ENCODE results near the gene MUC4.

- TF ChIP-seq ISL1 (CRISPR knock-in tag; IDR thresholded peaks at IDR 0.05) (no peak), CSRNP3 (CRISPR knock-in tag; IDR thresholded peaks at IDR 0.05) (no peak), ZFP30 (CRISPR knock-in tag; IDR thresholded peaks at IDR 0.05) (no peak), ZC3H10 (CRISPR knock-in tag; IDR thresholded peaks at IDR 0.05) (no peak), CREB5 (CRISPR knock-in tag; IDR thresholded peaks at IDR 0.05; ENCODE audit: low read depth) (no peak), ESRRG (CRISPR knock-in tag; IDR thresholded peaks at IDR 0.05) (no peak)
Measured at GRCh38 chr3:195732940-195733339, 78.8 kb downstream of the MUC4 start.
